RWPE2 (cell line): ENCODE results near the gene SH3D19.

Experiments used
- ATAC-seq: fragments of 200-7000 bp; cut with Tn5 transposase; 3 replicates; pipeline ENCODE4 v1.9.1; 2021; ENCODE audit warnings: low read depth
- DNase-seq: peaks from one replicate; pipeline ENCODE4 v3.0.0-alpha.2; 2020; ENCODE audit warnings: low spot score
- H3K27ac ChIP-seq: fragments of 450-650 bp; 2 replicates; pipeline ENCODE4 v1.5.1; 2017; ENCODE audit warnings: mild to moderate bottlenecking; ENCODE audit not compliant: poor library complexity, severe bottlenecking
- H3K27me3 ChIP-seq: fragments of 250-450 bp; sonication (Bioruptor Pico); 2 replicates; pipeline ENCODE4 v1.5.1; 2021; ENCODE audit warnings: mild to moderate bottlenecking, moderate library complexity; ENCODE audit not compliant: insufficient read depth, poor library complexity, severe bottlenecking
- H3K36me3 ChIP-seq: fragments of 250-450 bp; sonication (Bioruptor Pico); 2 replicates; pipeline ENCODE4 v1.5.1; 2020; ENCODE audit warnings: low read depth, mild to moderate bottlenecking, moderate library complexity
- H3K4me1 ChIP-seq: fragments of 250-450 bp; sonication (Bioruptor Pico); 2 replicates; pipeline ENCODE4 v1.5.1; 2021; ENCODE audit warnings: mild to moderate bottlenecking, moderate library complexity; ENCODE audit not compliant: insufficient read depth, poor library complexity, severe bottlenecking
- H3K4me3 ChIP-seq: fragments of 250-450 bp; sonication (Bioruptor Pico); 2 replicates; pipeline ENCODE4 v1.5.1; 2021; ENCODE audit warnings: mild to moderate bottlenecking, moderate library complexity; ENCODE audit not compliant: severe bottlenecking
- H3K9me3 ChIP-seq: fragments of 250-450 bp; sonication (Bioruptor Pico); 2 replicates; pipeline ENCODE4 v1.5.1; 2021; ENCODE audit warnings: mild to moderate bottlenecking, moderate library complexity; ENCODE audit not compliant: severe bottlenecking
- TF ChIP-seq, protein P1 (sequence below): fragments of 450-650 bp; IDR thresholded peaks from one replicate; pipeline ENCODE4 v1.5.1; 2017; ENCODE audit warnings: mild to moderate bottlenecking, moderate library complexity; ENCODE audit not compliant: poor library complexity, severe bottlenecking

The SH3D19 gene

DNA sequence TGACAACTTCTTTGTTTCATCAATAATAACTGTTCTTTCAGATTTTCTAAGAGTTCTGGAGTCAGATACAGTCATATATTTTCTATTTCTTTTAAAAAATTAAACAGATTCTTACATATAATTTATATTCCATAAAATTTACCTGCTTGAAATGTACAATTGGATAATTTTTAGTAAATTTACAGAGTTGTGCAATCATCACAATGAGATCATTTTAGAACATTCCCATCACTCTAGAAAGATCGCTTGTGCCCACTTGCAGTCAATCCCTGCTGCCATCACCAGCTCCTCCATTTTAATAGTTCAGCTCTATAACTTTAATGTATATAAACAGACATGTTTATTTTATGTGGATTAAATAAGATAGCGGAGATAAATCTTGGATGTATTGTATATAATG is 78.0 kb downstream of the SH3D19 start:
- ATAC-seq (no peak), DNase-seq (no peak)
- H3K9me3 ChIP-seq, result no peaks in the 10 kb centered on the region
- H3K4me3 ChIP-seq, result no peak overlapping the region
- no peaks in the 10 kb centered on the region for H3K36me3 ChIP-seq
- H3K27ac ChIP-seq, result no peak overlapping the region
- no peaks in the 10 kb centered on the region for H3K4me1 ChIP-seq
- TF ChIP-seq, protein P1, sequence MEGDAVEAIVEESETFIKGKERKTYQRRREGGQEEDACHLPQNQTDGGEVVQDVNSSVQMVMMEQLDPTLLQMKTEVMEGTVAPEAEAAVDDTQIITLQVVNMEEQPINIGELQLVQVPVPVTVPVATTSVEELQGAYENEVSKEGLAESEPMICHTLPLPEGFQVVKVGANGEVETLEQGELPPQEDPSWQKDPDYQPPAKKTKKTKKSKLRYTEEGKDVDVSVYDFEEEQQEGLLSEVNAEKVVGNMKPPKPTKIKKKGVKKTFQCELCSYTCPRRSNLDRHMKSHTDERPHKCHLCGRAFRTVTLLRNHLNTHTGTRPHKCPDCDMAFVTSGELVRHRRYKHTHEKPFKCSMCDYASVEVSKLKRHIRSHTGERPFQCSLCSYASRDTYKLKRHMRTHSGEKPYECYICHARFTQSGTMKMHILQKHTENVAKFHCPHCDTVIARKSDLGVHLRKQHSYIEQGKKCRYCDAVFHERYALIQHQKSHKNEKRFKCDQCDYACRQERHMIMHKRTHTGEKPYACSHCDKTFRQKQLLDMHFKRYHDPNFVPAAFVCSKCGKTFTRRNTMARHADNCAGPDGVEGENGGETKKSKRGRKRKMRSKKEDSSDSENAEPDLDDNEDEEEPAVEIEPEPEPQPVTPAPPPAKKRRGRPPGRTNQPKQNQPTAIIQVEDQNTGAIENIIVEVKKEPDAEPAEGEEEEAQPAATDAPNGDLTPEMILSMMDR, result no peak
- H3K27me3 ChIP-seq, result no peaks in the 10 kb centered on the region

DNA sequence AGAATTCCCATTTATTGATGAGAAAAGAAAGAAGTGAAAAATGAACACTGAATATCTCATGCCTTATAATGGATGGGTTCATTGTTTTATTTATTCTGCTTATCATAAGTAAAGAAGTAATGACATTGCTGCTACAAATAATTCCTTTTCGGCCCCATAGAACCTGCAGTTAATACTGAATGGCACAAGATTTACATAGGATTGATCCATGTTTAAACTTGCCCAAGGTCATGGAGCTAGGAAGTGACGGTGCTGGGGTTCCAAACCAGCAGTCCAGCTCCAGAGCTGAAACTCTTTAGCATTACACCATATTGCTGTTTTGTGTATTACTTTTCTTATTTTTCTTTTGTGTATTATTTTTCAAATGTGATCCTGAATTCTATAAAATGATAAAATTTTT is 78.7 kb downstream of the SH3D19 start:
- no peak for ATAC-seq
- DNase-seq, result no peak
- no peaks in the 10 kb centered on the region for H3K36me3 ChIP-seq
- no peaks in the 10 kb centered on the region for H3K9me3 ChIP-seq
- H3K27ac ChIP-seq, result no peak overlapping the region
- H3K4me1 ChIP-seq, result no peaks in the 10 kb centered on the region
- TF ChIP-seq, protein P1, result no peak
- no peaks in the 10 kb centered on the region for H3K27me3 ChIP-seq
- H3K4me3 ChIP-seq, result no peak overlapping the region

DNA sequence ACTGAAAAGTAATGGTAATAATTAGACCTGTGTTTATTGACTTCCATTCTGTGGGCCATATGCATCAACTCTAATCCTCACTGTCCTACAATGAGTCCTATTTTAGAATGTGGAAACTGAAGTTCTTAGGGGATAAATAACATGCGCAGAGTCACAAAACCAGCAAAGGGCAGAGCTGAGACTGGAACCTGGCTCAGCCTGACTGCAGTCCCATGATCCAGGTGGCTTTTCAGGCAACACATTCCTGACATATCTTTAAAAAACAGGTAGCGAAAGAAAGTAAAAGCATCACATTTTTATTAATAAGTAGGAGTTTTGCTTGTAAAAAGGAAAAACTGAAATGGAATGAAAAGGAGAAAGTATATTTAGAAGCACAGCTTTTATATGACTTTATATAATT is 83.1 kb downstream of the SH3D19 start:
- Histone ChIP-seq H3K9me3 (no peaks in the 10 kb centered on the region), H3K27ac (no peak overlapping the region), H3K36me3 (0 out of 2 replicates have a peak, but pooled peaks cover 1% of the 10 kb centered on the region), H3K4me1 (no peaks in the 10 kb centered on the region), H3K4me3 (no peak overlapping the region), H3K27me3 (no peaks in the 10 kb centered on the region)
- ATAC-seq, result no peak
- TF ChIP-seq, protein P1, result no peak
- DNase-seq, result no peak

DNA sequence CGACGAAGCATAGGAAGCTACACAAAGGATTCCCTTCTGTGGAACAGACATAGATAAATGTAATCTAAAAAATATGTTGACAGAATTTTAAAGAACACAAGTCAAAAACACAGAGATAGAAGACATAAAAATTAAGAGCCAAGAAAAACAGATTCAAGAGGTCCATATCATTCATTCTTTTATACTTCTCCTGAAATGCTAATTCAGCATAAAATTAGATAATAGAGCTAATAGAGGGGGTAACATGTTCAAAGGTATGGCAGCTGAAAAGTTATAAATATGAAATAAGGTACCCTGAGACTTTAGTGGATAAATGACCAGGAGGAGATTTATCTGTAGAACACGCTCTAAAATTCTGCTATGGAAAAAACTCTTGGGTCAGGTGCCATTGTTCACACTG is 85.8 kb downstream of the SH3D19 start:
- Histone ChIP-seq H3K27ac (no peak overlapping the region), H3K9me3 (no peaks in the 10 kb centered on the region), H3K27me3 (no peaks in the 10 kb centered on the region), H3K4me3 (no peak overlapping the region), H3K36me3 (0 out of 2 replicates have a peak, but pooled peaks cover 5% of the 10 kb centered on the region), H3K4me1 (no peaks in the 10 kb centered on the region)
- ATAC-seq (no peak), DNase-seq (no peak)
- TF ChIP-seq, protein P1, result no peak

DNA sequence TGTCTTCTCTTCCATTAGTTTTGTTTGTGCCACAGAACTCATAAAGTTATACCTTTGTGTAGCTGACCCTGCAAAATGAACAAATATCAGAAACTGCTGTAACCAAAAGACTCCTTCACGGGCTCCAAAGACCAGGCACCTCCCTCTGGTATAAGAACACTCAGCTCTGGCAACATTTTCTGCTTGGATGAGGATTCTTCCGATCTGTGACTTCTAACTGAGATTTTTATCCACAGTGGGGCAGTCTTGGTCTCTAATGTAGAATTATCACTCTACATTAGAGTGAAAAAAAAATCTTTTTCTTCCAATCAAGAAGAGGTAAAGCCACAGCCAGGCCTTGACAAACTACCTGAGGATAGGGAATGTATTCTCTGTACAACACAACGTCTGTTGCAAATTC is 86.9 kb downstream of the SH3D19 start:
- TF ChIP-seq, protein P1, result peak; percentile 30
- H3K4me3 ChIP-seq, result no peak overlapping the region
- ATAC-seq (no peak), DNase-seq (no peak)
- no peak overlapping the region for H3K27ac ChIP-seq
- H3K4me1 ChIP-seq, result no peaks in the 10 kb centered on the region
- no peaks in the 10 kb centered on the region for H3K9me3 ChIP-seq
- H3K36me3 ChIP-seq, result 0 out of 2 replicates have a peak, but pooled peaks cover 5% of the 10 kb centered on the region
- no peaks in the 10 kb centered on the region for H3K27me3 ChIP-seq
